HCT116 (cell line): ENCODE results near the gene FIBP. TPM values are rescaled to one million over a fixed set of nuclear protein-coding genes. Genes with fewer than 3 reads are reported as not detected.

Experiments used
- ATAC-seq: fragments of 200-7000 bp; cut with Tn5 transposase; 2 replicates; pipeline ENCODE4 v1.9.1; 2020; ENCODE audit warnings: mild to moderate bottlenecking, moderate library complexity
- BruUV-seq: library from RNA; stranded (reverse); fragments of 400-500 nt; replicated peaks from 2 replicates; lab custom pipeline; 2021; lab: Mats Ljungman, UMichigan
- CTCF ChIA-PET: fragments of 300-600 bp; sonication (Branson Sonifier 250); formaldehyde crosslinking; loops from one replicate; lab custom pipeline; 2021; ENCODE audit warnings: antibody characterized with exemption; lab: Charles Lee
- POLR2A ChIA-PET: fragments of 300-600, 350-600 bp; sonication (Branson Sonifier 250); formaldehyde crosslinking; loops from one replicate; lab custom pipeline; 2021; ENCODE audit warnings: antibody characterized with exemption; lab: Charles Lee
- RAD21 ChIA-PET, 2 experiments: fragments of 300-600 bp; sonication (Branson Sonifier 250); formaldehyde crosslinking; loops; one replicate each; lab custom pipeline; 2023; ENCODE audit warnings: low total read pairs in 2 of 2; ENCODE audit not compliant: uncharacterized antibody in 2 of 2, unreplicated experiment in 2 of 2, low non-redundant PET in 1 of 2; lab: Charles Lee
- DNase-seq: peaks from one replicate; pipeline ENCODE4 v3.0.0-alpha.2; 2010; ENCODE audit warnings: low read depth, low spot score
- H2AFZ ChIP-seq: fragments of 200-600 bp; shearing (Covaris generic), sonication (generic); 2 replicates; pipeline ENCODE4 v1.6.1; 2017; ENCODE audit warnings: low read depth, mixed run types, mixed read lengths, antibody characterized with exemption, low read length; ENCODE audit not compliant: poor library complexity, severe bottlenecking
- H3K27ac ChIP-seq: 2 replicates; pipeline ENCODE4 v1.5.1; 2012; ENCODE audit warnings: low read depth, low read length
- H3K27me3 ChIP-seq: fragments of 200-600 bp; sonication (generic); 2 replicates; pipeline ENCODE4 v1.6.1; 2016; ENCODE audit warnings: mixed run types, low read length, mixed read lengths; ENCODE audit not compliant: insufficient read depth
- H3K36me3 ChIP-seq, 2 experiments: fragments of 200-500 bp in 1 of 2; fragments of 200-600 bp in 1 of 2; sonication (Bioruptor generic) in 1 of 2; sonication (generic) in 1 of 2; 2 replicates each; pipeline versions ENCODE4 v1.5.1 to v1.6.1; 2014 to 2016; ENCODE audit warnings: low read length in 2 of 2, inconsistent platforms in 1 of 2, mixed read lengths in 1 of 2, mixed run types in 1 of 2; ENCODE audit not compliant: insufficient read depth in 2 of 2, control insufficient read depth in 1 of 2
- H3K4me1 ChIP-seq, 2 experiments: fragments of 200-600 bp in 1 of 2; sonication (generic) in 1 of 2; 2 replicates each; pipeline versions ENCODE4 v1.5.1 to v1.6.1; 2012 to 2017; ENCODE audit warnings: low read length in 2 of 2, inconsistent platforms in 1 of 2, mild to moderate bottlenecking in 1 of 2, mixed read lengths in 1 of 2, mixed run types in 1 of 2, moderate library complexity in 1 of 2; ENCODE audit not compliant: insufficient read depth in 2 of 2, control insufficient read depth in 1 of 2
- H3K4me2 ChIP-seq: fragments of 200-600 bp; sonication (generic); 2 replicates; pipeline ENCODE4 v1.6.1; 2017; ENCODE audit warnings: mixed run types, low read length, mixed read lengths
- H3K4me3 ChIP-seq, 2 experiments: fragments of 200-600 bp in 1 of 2; sonication (generic) in 1 of 2; replicated peaks in 1 of 2; 2 replicates each; pipeline ENCODE4 v1.5.1; 2011 to 2016; ENCODE audit warnings: low read length in 2 of 2, control low read depth in 1 of 2, low read depth in 1 of 2, mild to moderate bottlenecking in 1 of 2, mixed read lengths in 1 of 2, mixed run types in 1 of 2
- H3K79me2 ChIP-seq: fragments of 200-600 bp; sonication (generic); 2 replicates; pipeline ENCODE4 v1.6.1; 2017; ENCODE audit warnings: mild to moderate bottlenecking, mixed run types, low read length, moderate library complexity, mixed read lengths; ENCODE audit not compliant: insufficient read depth
- H3K9ac ChIP-seq: fragments of 200-600 bp; sonication (generic); 2 replicates; pipeline ENCODE4 v1.6.1; 2016; ENCODE audit warnings: low read length, mixed read lengths
- H3K9me2 ChIP-seq: fragments of 200-600 bp; sonication (generic), shearing (Covaris generic); 2 replicates; pipeline ENCODE4 v1.6.1; 2017; ENCODE audit warnings: mixed run types, mild to moderate bottlenecking, moderate library complexity; ENCODE audit not compliant: insufficient read depth
- H3K9me3 ChIP-seq, 2 experiments: fragments of 200-500 bp in 1 of 2; fragments of 200-600 bp in 1 of 2; sonication (Bioruptor generic) in 1 of 2; sonication (generic) in 1 of 2; 2 replicates each; pipeline ENCODE4 v1.6.1; 2014 to 2017; ENCODE audit warnings: low read length in 2 of 2, mixed read lengths in 2 of 2, inconsistent platforms in 1 of 2, low read depth in 1 of 2, mild to moderate bottlenecking in 1 of 2, mixed run types in 1 of 2, moderate library complexity in 1 of 2; ENCODE audit not compliant: control insufficient read depth in 1 of 2, insufficient read depth in 1 of 2
- H4K20me1 ChIP-seq: fragments of 200-600 bp; sonication (generic), shearing (Covaris generic); 2 replicates; pipeline ENCODE4 v1.6.1; 2017; ENCODE audit warnings: mixed run types, mild to moderate bottlenecking, moderate library complexity; ENCODE audit not compliant: insufficient read depth
- CTCF ChIP-seq, 3 experiments: fragments of 200-600 bp in 1 of 3; sonication (generic) in 1 of 3; IDR thresholded peaks in 2 of 3; conservative IDR thresholded peaks in 1 of 3; 2 replicates each; pipeline ENCODE4 v1.5.1; 2012 to 2017; ENCODE audit warnings: low read depth in 2 of 3, low read length in 2 of 3, antibody characterized with exemption in 1 of 3, borderline replicate concordance in 1 of 3, control low read depth in 1 of 3, mild to moderate bottlenecking in 1 of 3, mixed read lengths in 1 of 3, mixed run types in 1 of 3, moderate library complexity in 1 of 3; ENCODE audit not compliant: insufficient read depth in 1 of 3
- POLR2AphosphoS5 ChIP-seq: IDR thresholded peaks from 2 replicates; pipeline ENCODE4 v1.6.1; 2011; ENCODE audit warnings: mild to moderate bottlenecking, low read depth, low read length, moderate library complexity
- SIN3A ChIP-seq: IDR thresholded peaks from 2 replicates; pipeline ENCODE4 v1.6.1; 2012; ENCODE audit warnings: low read depth
- intact Hi-C: fragments of 100-400 bp; cut with micrococcal nuclease; formaldehyde crosslinking; loops from 2 replicates; pipeline ENCODE4 v1.10.0; 2022
- total RNA-seq: library from RNA; stranded (reverse); gene quantifications from one replicate; pipeline ENCODE4 v1.2.1, GENCODE V29; 2021; ENCODE audit not compliant: unreplicated experiment

The FIBP gene
- total RNA-seq, 1 experiment from 2014 or later: 96.0 TPM

GRCh38 chr11:65883058-65883761, 5.1 kb downstream of the FIBP start:
- H3K27ac ChIP-seq: no peak overlapping the region
- ATAC-seq: no peak
- no peak overlapping the region for H3K4me3 ChIP-seq
- no peaks in the 10 kb centered on the region for H3K27me3 ChIP-seq
- ChIA-PET CTCF (interaction anchor here (1.6 kb wide), 1 partner anchor 34 kb away, joined by 5 read pairs; no protein-coding TSS in a partner anchor), POLR2A (interaction anchor here (1.4 to 1.6 kb wide), 2 partner anchors 12 to 24 kb away, joined by 3 to 9 read pairs; partner anchors contain the start of gene CFL1), RAD21 (no interaction called here)
- no peak for DNase-seq
- H3K79me2 ChIP-seq: peaks cover 39% of the 10 kb centered on the region
- H2AFZ ChIP-seq: no peak overlapping the region
- H3K9me2 ChIP-seq: no peaks in the 10 kb centered on the region
- no TSS peak for BruUV-seq
- H4K20me1 ChIP-seq: no peaks in the 10 kb centered on the region
- H3K9me3 ChIP-seq: no peaks in the 10 kb centered on the region
- no peak overlapping the region for H3K9ac ChIP-seq
- no peak for TF ChIP-seq POLR2AphosphoS5
- no peak for TF ChIP-seq CTCF (IDR thresholded peaks at IDR 0.05 in 2 of 3, conservative IDR thresholded peaks at IDR 0.05 in 1 of 3; ENCODE audit: borderline replicate concordance in 1 of 3, insufficient read depth in 1 of 3, low read depth in 2 of 3, low read length in 2 of 3)
- no peak for TF ChIP-seq SIN3A
- H3K4me1 ChIP-seq: peaks cover 7 to 26% of the 10 kb centered on the region in 2 experiments
- no peak overlapping the region for H3K4me2 ChIP-seq
- H3K36me3 ChIP-seq: peaks cover 14 to 50% of the 10 kb centered on the region in 2 experiments
- intact Hi-C loops: no loop called here
